Effector CD8-positive, alpha-beta T cell (primary cell): ENCODE results near the gene CACNA1C.
A peak's percentile ranks its signal among the peaks of the same experiment; 100 is the strongest.

ENCODE experiments used
- DNase-seq: peaks from one replicate; lab custom pipeline; 2025; lab: John Stamatoyannopoulos, UW

CACNA1C gene

GRCh38 chr12:2553388-2554126 lies 500.8 kb downstream of the CACNA1C start:
- no peak for DNase-seq

- no peak for DNase-seq
Observed at GRCh38 chr12:2555487-2556082, 502.8 kb downstream of the CACNA1C start.

- no peak for DNase-seq
Observed at GRCh38 chr12:2557597-2557996, 504.8 kb downstream of the CACNA1C start.

- DNase-seq = no peak
Observed at GRCh38 chr12:2559931-2560330, 507.1 kb downstream of the CACNA1C start.

GRCh38 chr12:2560356-2560755 lies 507.6 kb downstream of the CACNA1C start:
- no peak for DNase-seq

GRCh38 chr12:2561367-2561766 lies 508.6 kb downstream of the CACNA1C start:
- no peak for DNase-seq

- no peak for DNase-seq
Observed at GRCh38 chr12:2562400-2562799, 509.6 kb downstream of the CACNA1C start.

GRCh38 chr12:2563709-2564108 lies 510.9 kb downstream of the CACNA1C start:
- DNase-seq = no peak

- DNase-seq = no peak
Observed at GRCh38 chr12:2566161-2566560, 513.4 kb downstream of the CACNA1C start.

GRCh38 chr12:2567711-2568110 lies 514.9 kb downstream of the CACNA1C start:
- DNase-seq = no peak

- no peak for DNase-seq
Observed at GRCh38 chr12:2570562-2570961, 517.8 kb downstream of the CACNA1C start.

GRCh38 chr12:2574355-2574935 lies 521.7 kb downstream of the CACNA1C start:
- DNase-seq = no peak

- no peak for DNase-seq
Observed at GRCh38 chr12:2575245-2575644, 522.5 kb downstream of the CACNA1C start.

- DNase-seq = no peak
Observed at GRCh38 chr12:2578211-2578610, 525.4 kb downstream of the CACNA1C start.

- DNase-seq = no peak
Observed at GRCh38 chr12:2578772-2579171, 526.0 kb downstream of the CACNA1C start.

GRCh38 chr12:2580821-2581220 lies 528.0 kb downstream of the CACNA1C start:
- no peak for DNase-seq

- no peak for DNase-seq
Observed at GRCh38 chr12:2581293-2582045, 528.7 kb downstream of the CACNA1C start.

GRCh38 chr12:2582631-2583030 lies 529.8 kb downstream of the CACNA1C start:
- DNase-seq = no peak

- DNase-seq = peak; percentile 3
Observed at GRCh38 chr12:2583091-2583497, 530.3 kb downstream of the CACNA1C start.

- DNase-seq = no peak
Observed at GRCh38 chr12:2583642-2584401, 531.0 kb downstream of the CACNA1C start.

GRCh38 chr12:2586156-2587038 lies 533.6 kb downstream of the CACNA1C start:
- no peak for DNase-seq
